ENCODE results near the gene SOX4.

DNA sequence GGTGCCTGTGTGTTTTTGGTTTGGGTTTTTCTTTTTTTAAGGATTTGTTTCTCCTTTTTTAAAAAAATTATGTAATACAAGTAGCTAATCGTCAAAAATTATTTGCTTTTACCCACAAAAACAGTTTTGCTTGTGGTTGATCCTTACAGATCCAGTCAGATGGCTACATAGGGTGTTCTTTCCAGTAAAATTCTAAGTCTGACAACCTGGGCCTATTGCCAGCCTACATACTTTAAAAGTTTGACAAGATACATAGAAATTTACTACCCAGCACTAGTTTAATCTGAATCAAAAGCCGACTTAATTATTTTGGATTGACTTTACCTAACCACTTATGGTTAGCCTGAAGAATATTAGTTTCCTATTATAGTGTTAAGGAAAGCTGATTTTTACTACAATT, 2.1 kb upstream of the SOX4 start:
- TF ChIP-seq CTCF (IDR thresholded peaks at IDR 0.05) (no peak), EZH2 (IDR thresholded peaks at IDR 0.05; ENCODE audit: borderline replicate concordance, insufficient read depth, low read depth, low read length, poor library complexity, severe bottlenecking) (no peak)

Data from B cell (primary cell).